ENCODE data around the gene NXPH2.

The NXPH2 gene

GRCh38 chr2:138779781-138780445 is at the start of gene NXPH2:
TSS of gene NXPH2 (minus strand) at chr2:138780390. CDS start at chr2:138780241, 149 bp downstream.
- in situ Hi-C loops (cut with MboI; ENCODE audit: low sequenced_read_pairs): no loop called here

GRCh38 chr2:138829326-138829919 is 49.2 kb upstream of the NXPH2 start:
- in situ Hi-C loops (cut with MboI; ENCODE audit: low sequenced_read_pairs): no loop called here

GRCh38 chr2:138827426-138828054 is 47.4 kb upstream of the NXPH2 start:
- in situ Hi-C loops (cut with MboI; ENCODE audit: low sequenced_read_pairs): no loop called here

GRCh38 chr2:138823666-138824065 is 43.5 kb upstream of the NXPH2 start:
- in situ Hi-C loops (cut with MboI; ENCODE audit: low sequenced_read_pairs): no loop called here

GRCh38 chr2:138819964-138820363 is 39.8 kb upstream of the NXPH2 start:
- in situ Hi-C loops (cut with MboI; ENCODE audit: low sequenced_read_pairs): no loop called here

- in situ Hi-C loops (cut with MboI; ENCODE audit: low sequenced_read_pairs): no loop called here
These were observed 38.4 kb upstream of the NXPH2 start for GRCh38 chr2:138818556-138818955.

GRCh38 chr2:138814123-138814898 is 34.1 kb upstream of the NXPH2 start:
- in situ Hi-C loops (cut with MboI; ENCODE audit: low sequenced_read_pairs): no loop called here

GRCh38 chr2:138811431-138811830 is 31.2 kb upstream of the NXPH2 start:
- in situ Hi-C loops (cut with MboI; ENCODE audit: low sequenced_read_pairs): no loop called here

- in situ Hi-C loops (cut with MboI; ENCODE audit: low sequenced_read_pairs): no loop called here
These were observed 14.5 kb upstream of the NXPH2 start for GRCh38 chr2:138794724-138795123.

- in situ Hi-C loops (cut with MboI; ENCODE audit: low sequenced_read_pairs): no loop called here
These were observed 7.0 kb upstream of the NXPH2 start for GRCh38 chr2:138787053-138787666.

- in situ Hi-C loops (cut with MboI; ENCODE audit: low sequenced_read_pairs): no loop called here
These were observed 2.2 kb upstream of the NXPH2 start for GRCh38 chr2:138782383-138782782.

- in situ Hi-C loops (cut with MboI; ENCODE audit: low sequenced_read_pairs): no loop called here
These were observed 718 bp upstream of the NXPH2 start for GRCh38 chr2:138780908-138781307.

GRCh38 chr2:138780446-138780880 is 273 bp upstream of the NXPH2 start:
- in situ Hi-C loops (cut with MboI; ENCODE audit: low sequenced_read_pairs): no loop called here

GRCh38 chr2:138779406-138779780 is 797 bp downstream of the NXPH2 start:
- in situ Hi-C loops (cut with MboI; ENCODE audit: low sequenced_read_pairs): no loop called here

GRCh38 chr2:138777996-138778395 is 2.2 kb downstream of the NXPH2 start:
- in situ Hi-C loops (cut with MboI; ENCODE audit: low sequenced_read_pairs): no loop called here

- in situ Hi-C loops (cut with MboI; ENCODE audit: low sequenced_read_pairs): no loop called here
These were observed 4.5 kb downstream of the NXPH2 start for GRCh38 chr2:138775736-138776135.

- in situ Hi-C loops (cut with MboI; ENCODE audit: low sequenced_read_pairs): no loop called here
These were observed 8.7 kb downstream of the NXPH2 start for GRCh38 chr2:138771534-138771933.

- in situ Hi-C loops (cut with MboI; ENCODE audit: low sequenced_read_pairs): no loop called here
These were observed 13.1 kb downstream of the NXPH2 start for GRCh38 chr2:138767101-138767500.

GRCh38 chr2:138766464-138766863 is 13.7 kb downstream of the NXPH2 start:
- in situ Hi-C loops (cut with MboI; ENCODE audit: low sequenced_read_pairs): no loop called here

- in situ Hi-C loops (cut with MboI; ENCODE audit: low sequenced_read_pairs): no loop called here
These were observed 16.2 kb downstream of the NXPH2 start for GRCh38 chr2:138763971-138764370.

GRCh38 chr2:138762533-138762932 is 17.7 kb downstream of the NXPH2 start:
- in situ Hi-C loops (cut with MboI; ENCODE audit: low sequenced_read_pairs): no loop called here
